Ramos (cell line): ENCODE measurements around the gene ST6GALNAC1.
"Not testable (repeated sequence)": the region's sequence is repeated elsewhere in the genome, so short reads cannot be mapped to it uniquely, and the experiment has no call there.

Source experiments
- in situ Hi-C: fragments of 300-500 bp; cut with MboI; formaldehyde crosslinking; loops from one replicate; pipeline ENCODE4 v1.14.3; 2022; ENCODE audit warnings: low sequenced_read_pairs; ENCODE audit not compliant: unreplicated experiment

The ST6GALNAC1 gene

GRCh38 chr17:76646712-76647111 lies 3.2 kb upstream of the ST6GALNAC1 start:
- in situ Hi-C loops, result no loop called here

GRCh38 chr17:76645481-76645880 lies 1.9 kb upstream of the ST6GALNAC1 start:
- in situ Hi-C loops, result no loop called here

GRCh38 chr17:76644995-76645394 lies 1.4 kb upstream of the ST6GALNAC1 start:
- in situ Hi-C loops, result no loop called here

GRCh38 chr17:76642994-76643393 lies 563 bp downstream of the ST6GALNAC1 start:
- in situ Hi-C loops, result no loop called here

GRCh38 chr17:76642032-76642561 lies 1.5 kb downstream of the ST6GALNAC1 start:
- in situ Hi-C loops, result no loop called here

GRCh38 chr17:76641501-76641900 lies 2.1 kb downstream of the ST6GALNAC1 start:
- in situ Hi-C loops, result no loop called here

- in situ Hi-C loops, result no loop called here
These were observed 2.8 kb downstream of the ST6GALNAC1 start for GRCh38 chr17:76640550-76641380.

GRCh38 chr17:76638263-76638662 lies 5.3 kb downstream of the ST6GALNAC1 start:
- in situ Hi-C loops, result no loop called here

- in situ Hi-C loops, result not testable (repeated sequence)
These were observed 6.9 kb downstream of the ST6GALNAC1 start for GRCh38 chr17:76636486-76637206.

- in situ Hi-C loops, result no loop called here
These were observed 7.7 kb downstream of the ST6GALNAC1 start for GRCh38 chr17:76635659-76636360.

- in situ Hi-C loops, result no loop called here
These were observed 8.5 kb downstream of the ST6GALNAC1 start for GRCh38 chr17:76635039-76635438.

- in situ Hi-C loops, result no loop called here
These were observed 9.8 kb downstream of the ST6GALNAC1 start for GRCh38 chr17:76633628-76634328.

GRCh38 chr17:76631821-76632565 lies 11.6 kb downstream of the ST6GALNAC1 start:
- in situ Hi-C loops, result no loop called here

GRCh38 chr17:76630151-76630550 lies 13.4 kb downstream of the ST6GALNAC1 start:
- in situ Hi-C loops, result no loop called here

- in situ Hi-C loops, result no loop called here
These were observed 16.0 kb downstream of the ST6GALNAC1 start for GRCh38 chr17:76627510-76627909.

- in situ Hi-C loops, result no loop called here
These were observed 17.1 kb downstream of the ST6GALNAC1 start for GRCh38 chr17:76626442-76626841.

GRCh38 chr17:76625496-76625895 lies 18.1 kb downstream of the ST6GALNAC1 start:
- in situ Hi-C loops, result no loop called here

GRCh38 chr17:76623271-76624146 lies 20.0 kb downstream of the ST6GALNAC1 start:
- in situ Hi-C loops, result no loop called here
